GM19023 (cell line): Measurements from ENCODE around the gene MCMBP.
"Not testable (repeated sequence)": the region's sequence is repeated elsewhere in the genome, so short reads cannot be mapped to it uniquely, and the experiment has no call there.

Source experiments
- ATAC-seq: cut with Tn5 transposase; IDR thresholded peaks from one replicate; pipeline ENCODE4 v1.9.1; 2021; ENCODE audit warnings: mild to moderate bottlenecking, moderate library complexity; ENCODE audit not compliant: unreplicated experiment

Gene MCMBP

DNA sequence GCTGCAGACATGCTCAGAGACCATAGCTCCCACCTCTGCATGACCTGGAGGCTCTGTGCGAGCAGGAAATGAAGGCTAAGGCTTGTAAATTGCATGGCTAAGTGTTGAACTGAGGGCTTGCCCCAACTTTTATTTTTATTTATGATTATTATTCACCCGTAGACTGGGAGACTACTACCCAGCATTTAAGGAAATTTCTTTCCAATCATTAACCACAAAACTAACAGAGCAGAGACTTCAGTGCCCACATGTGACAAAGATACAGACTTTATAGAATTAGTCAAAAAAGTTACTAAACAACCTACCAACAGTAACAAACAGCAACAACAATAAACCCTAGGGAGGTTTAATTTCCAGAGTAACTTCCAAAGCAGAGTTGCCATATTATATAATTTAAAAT lies 39.7 kb downstream of the MCMBP start:
- ATAC-seq, result no peak

DNA sequence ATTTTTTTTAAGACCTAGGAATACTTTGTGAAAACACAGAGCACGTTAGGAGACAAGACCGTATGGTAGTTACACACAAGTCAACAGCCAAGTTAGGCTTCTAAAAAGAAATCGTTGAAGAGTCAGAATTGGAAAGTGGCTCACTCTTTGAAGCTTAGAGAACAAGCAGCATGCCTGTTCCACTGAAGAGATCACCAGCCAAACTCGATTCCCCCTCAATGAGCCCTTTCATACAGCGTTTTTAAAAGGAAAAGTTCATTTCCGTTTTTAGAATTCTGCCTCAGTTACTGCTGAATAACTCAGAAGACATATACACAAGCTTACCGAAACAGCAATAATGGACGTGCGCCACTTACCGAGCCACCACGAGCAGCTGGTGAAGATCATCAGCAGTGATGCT lies 41.0 kb downstream of the MCMBP start:
- ATAC-seq, result no peak

DNA sequence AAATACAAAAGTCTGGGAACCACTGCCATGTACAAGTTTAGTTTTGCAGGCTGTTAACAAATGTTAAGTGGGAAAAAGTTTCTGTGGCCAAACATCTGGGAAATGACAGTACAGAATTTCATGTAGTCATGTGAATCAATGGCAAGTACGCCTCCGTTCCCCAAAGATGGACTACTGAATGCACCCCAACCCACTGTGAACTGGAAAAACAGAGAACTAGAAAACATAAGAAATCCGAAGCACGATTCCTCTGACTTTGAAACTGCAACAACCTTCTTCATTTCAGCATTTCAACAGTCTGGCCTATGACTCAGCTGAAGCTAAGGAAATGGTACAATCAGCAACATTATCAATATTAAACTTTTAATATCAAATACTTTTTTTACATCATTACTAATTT lies 41.8 kb downstream of the MCMBP start:
- ATAC-seq, result no peak

DNA sequence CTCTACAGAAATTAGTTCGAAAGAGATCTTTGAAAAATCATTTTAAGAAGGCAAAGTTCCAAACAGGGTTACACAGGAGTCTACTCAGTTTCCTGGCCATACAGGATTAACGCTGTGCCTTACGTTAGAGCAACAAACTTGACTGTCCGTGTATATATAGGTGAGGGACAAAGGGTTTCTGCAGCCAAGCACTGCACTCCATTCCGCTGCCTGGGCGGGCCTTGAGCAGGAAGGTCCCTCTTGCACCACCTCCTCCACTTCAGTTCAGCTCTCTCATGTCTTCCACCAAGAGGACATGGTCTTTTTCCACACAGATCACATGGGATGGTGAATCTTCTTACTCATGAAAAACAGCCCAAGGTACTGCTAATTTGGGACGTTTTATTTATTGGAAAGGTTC lies 43.2 kb downstream of the MCMBP start:
- no peak for ATAC-seq

DNA sequence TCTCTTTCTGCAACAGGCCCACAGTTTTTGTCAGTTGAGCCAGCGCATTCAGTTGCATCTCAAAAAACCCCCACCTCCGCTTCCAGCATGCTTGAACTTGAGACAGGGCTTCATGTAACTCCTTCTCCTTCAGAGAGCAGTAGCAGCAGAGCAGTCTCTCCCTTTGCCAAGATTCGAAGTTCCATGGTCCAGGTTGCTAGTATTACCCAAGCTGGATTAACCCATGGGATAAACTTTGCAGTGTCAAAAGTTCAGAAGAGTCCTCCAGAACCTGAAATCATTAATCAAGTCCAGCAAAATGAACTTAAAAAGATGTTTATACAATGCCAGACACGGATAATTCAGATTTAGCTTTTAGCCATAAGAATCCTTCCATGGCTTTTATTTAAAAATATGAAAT lies 45.2 kb downstream of the MCMBP start:
- no peak for ATAC-seq

DNA sequence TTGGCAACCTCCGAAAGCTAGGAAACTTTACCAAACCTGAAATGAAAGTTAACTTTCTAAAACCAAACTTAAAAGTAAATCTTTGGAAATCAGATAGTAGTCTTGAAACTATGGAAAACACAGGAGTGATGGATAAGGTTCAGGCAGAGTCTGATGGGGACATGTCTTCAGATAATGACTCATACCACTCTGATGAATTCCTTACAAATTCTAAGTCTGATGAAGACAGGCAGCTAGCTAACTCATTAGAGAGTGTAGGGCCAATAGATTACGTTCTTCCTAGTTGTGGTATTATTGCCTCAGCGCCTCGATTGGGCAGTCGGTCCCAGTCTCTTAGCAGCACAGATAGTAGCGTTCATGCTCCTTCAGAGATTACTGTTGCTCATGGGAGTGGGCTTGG lies 45.9 kb downstream of the MCMBP start:
- ATAC-seq, result no peak

DNA sequence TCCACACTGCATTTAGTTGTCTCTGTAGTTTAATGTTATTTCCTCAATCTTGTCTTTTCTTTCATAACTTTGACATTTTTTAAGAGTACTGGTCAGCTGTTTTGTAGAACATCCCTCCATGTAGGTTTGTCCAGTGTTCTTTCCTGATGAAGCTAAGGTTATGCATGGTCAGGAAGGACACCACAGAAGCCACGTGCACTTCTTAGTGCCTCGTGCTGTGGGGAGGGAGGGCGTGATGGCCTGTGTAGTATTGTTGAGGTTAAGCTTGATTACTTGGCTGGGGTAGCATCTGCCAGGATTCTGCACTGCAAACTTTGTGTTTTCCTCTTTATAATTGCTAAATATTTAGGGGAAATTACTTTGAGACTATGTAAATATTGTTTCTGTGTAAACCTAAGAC lies 48.3 kb downstream of the MCMBP start:
- ATAC-seq, result no peak

DNA sequence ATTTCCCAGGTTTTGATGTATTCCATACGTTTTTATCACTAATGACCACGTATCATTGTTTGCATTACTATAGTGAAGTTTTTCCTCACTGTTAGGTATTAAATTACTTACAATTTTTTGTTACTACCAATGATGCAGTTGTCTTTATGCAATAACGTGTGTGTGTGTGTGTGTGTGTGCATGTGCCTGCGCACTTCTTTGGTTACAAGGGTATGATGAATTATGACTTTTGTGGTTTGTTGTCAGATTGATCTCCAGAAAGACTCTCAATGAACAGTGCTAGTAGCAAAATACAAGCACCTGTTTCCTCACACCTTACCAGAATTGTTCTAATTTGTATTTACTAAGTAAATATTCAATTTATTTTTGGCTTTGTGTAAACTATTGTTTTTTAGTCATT lies 51.5 kb downstream of the MCMBP start:
- no peak for ATAC-seq

DNA sequence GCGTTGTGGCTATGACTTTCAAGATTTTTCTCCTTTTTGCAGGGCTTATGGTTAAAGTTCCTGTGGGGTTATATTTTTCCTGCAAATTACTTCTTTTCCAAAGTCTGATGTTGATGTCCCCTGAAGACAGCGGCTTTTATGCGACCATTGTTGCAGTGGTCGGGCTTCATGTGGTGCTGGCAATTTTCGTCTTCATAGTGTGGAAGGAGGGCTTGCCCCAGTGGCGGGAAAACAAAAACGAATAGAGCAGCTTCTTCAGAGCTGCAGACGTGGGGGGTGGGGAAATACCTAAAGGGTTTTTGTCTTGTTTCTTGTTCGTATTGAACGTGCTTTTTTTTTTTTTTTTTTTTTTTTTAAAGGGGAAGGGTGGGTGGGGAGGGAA lies 53.8 kb downstream of the MCMBP start:
- ATAC-seq, result no peak

DNA sequence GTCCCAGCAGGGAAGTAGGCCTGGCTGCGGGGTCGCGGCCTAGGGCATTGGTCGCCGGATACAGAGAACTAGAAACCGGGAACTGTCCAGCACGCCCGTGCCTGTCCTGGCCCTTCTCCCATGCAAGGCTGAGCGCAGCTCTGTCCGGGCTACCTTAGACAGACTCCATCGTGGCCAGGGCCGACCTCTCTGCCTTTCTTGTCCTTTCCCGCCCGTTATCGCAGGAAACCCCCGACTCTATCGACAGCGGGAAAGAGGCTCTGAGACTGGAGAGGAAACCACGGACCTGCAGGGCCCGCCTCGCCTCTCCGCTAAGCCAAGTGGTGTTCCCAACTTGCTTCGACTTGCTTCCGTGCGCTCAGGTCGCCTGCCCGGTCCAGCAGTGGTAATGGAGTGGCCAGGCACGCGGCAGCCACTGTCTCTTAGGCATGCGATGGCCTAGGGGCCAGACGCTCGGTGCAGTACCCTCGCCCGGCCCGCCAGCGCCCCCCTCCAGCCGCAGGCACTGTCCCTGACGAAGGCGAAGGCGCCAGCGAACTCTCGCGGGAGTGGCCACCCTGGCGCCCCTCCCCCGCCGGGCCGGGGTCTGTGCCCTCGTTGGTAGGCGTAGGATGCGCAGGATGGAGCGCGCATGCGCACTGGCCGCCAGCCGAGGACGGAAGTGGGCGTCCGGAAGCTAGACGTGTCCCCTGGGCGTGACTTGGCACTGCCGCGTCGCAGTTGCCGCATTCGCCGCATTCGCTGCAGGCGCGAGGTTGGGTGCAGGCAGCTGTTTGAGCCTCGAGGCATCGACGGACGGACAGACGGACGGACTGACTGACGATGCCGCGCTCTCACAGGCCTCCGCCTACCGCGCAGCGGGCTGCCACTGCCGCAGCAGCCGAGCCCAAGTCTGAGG lies 54.4 kb downstream of the MCMBP start:
- ATAC-seq, result no peak

DNA sequence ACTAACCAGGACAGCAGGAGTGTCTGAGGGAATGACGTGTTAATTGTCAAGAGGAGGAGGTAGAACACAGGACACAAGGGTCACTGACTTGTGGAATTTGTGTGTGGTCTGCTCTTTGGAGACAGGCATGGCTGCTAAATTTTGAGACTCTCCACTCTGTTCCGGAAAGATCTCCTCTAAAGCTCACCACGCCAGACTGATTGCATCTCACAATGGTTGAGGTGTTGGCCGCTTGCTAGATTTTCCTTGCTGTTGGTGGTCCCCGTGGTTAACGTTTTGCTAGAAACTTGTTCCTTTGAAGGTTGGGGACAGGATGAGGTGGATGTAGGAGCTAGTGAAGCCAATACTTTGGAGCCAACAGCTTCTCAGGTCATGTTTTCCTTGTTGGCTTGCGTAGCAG lies 57.0 kb downstream of the MCMBP start:
- no peak for ATAC-seq

DNA sequence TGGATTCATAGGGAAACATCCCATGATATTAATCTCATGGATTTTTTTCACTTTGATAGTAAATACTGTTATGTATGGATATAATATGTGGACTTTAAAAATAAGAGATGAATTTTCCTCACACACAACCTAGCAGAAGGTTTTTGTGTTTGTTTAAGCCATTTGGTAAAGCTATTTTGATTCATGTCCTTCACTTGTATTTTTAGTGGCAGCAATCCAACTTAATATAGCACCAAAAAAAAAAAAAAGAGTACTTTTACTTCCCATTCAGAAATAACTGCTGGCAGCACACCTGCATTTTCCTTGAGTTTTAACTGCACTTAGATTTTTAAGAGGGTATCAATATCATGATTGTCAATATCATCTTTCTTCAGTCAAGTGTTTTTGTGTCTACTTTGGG lies 60.0 kb downstream of the MCMBP start:
- ATAC-seq, result no peak

DNA sequence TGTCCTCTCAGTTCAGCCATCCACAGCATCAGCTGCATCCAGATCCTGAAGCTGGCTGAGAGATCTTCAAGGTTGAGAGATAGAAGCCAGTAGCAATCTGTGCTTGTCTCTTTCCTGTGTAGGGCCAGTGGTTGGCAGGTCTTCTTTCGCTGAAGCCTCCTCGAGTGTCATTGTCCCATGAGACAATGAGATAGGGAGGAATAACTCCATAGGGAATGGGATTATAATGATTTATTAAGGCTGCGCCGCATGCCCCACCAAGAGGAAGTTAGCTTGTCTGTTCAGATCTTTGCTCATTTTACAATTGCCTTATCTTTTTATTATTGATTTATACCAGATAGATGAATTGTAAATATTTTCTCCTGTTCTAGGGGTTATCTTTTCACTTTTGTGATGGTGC lies 61.5 kb downstream of the MCMBP start:
- ATAC-seq, result no peak

DNA sequence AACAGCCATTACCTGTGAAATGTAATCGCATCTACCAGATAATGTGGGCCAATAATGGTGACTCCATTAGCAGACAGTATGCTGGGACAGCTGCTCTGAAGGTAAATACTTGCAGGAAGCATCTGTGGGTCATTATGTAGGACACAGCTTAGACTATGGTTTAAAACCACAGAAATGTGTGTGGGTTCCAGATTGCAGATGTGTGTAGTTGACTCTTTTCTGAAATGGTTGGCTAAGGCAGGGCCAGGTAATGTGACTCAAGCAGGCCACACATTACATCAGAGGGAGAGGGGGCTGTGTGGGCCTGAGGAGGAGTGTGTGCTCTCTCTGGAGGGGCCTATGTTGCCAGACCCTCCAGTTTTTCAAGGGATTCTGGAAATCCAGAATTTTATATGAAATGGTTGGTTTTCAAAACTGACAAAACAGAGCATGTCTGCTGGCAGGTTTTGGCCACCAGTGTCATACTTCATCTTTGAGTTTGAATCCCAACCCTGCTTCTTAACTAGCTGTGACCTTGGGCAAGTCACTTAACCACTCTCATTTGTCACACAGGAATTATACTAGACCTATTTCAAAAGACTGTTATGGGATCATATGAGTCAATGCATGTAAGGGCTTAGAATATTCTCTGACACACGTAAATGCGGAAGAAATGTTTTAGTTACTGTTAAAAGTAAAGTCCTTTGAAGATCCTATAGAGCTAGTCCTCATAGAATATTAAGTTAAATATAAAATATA lies 64.5 kb downstream of the MCMBP start:
- ATAC-seq, result no peak

DNA sequence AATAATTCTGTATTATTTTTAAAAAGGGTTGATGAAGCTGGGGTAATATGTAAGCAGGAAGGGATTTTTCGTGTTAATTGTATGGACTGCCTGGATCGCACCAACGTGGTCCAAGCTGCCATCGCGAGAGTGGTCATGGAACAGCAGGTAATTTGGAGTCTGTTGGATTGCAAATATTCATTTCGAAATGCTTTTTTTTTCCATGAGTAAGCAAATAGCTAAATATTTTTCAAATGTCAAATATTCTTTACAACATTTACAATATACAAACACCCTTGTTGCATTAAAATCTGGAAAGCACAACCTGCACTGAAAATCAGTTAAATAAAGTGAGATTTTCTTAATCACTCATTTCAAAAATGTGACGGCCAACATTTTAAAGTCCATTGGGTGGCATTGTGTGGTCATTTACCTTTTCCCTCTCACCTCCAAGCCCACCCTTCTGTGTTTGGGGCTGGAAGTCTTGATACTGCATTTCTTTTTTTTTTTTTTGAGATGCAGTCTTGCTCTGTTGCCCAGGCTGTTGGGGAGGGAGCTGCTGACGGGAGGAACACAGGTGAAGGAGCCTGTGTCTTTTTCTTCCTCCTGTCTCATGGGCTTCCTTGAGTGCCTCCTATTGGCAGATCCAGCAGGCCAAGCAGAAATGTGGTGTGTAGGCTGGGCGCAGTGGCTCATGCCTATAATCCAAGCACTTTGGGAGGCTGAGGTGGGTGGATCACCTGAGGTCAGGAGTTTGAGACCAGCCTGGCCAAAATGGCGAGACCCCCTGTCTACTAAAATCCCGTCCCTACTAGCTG lies 66.1 kb downstream of the MCMBP start:
- no peak for ATAC-seq

DNA sequence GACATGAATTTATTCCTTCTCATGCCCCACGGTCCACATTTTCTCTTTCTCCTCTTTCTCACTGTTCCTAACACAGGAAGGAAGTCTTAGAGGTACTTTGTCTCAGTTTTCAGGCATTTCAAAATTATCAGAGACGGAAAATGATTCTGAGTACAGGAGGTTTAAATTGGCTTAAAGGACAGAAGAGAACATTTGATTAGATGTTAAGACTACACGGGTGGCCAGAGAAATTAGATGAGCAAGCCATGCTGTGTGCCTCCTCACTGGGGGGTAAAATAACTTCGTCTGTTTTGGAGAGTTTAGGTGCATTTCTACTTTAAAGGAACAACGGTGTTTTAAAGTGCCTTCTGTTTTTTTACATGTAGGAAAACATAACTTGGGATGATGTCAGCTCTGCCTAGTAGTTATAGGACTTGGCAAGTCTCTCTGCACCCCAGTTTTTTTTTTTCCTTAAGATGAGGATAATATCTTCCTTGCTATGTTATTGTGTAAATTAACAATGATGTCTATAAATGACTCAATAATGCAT lies 66.9 kb downstream of the MCMBP start:
- ATAC-seq, result no peak

DNA sequence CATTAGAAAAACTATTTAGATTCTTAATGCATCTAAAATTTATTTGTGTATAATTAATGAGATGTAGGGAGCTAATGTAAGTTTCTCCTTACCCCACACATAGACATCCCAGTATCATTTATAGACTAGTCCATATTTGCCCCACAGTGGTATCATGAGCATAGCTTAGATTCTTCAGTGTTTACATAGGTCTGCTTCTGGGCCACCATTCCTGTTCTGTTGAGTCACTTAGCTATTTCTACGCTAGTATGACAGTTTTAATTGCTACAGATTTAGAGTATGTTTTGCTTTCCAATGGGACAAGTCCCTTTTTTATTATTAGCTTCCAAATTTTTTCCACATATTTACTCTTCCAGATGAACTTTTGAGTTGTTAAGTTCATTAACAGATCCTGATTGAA lies 69.4 kb downstream of the MCMBP start:
- no peak for ATAC-seq

DNA sequence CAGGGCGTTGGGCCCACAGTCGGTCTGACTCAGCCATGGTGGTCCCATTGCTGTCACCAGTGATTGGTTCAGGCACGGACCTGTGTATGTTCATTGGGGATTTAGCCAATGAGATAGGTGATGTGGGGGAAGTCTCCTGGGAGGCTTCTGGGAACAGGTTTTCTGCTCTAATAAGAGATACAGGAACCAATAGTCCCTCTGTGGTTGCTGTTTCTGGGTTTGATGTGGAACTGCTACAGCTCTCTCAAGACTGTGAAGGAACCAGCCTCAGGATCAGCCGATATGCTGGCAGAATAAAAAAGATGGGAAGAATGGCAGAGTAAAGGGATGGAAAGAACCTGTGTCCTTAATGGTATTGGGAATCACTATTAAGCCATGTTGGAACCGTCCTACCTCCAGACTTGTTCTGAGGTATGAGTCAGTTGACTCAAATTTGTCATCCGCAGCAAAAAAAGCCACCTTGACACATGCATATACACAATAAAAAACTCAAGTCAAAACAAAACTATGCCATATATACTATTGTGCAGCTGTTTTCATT lies 70.6 kb downstream of the MCMBP start:
- ATAC-seq, result no peak

DNA sequence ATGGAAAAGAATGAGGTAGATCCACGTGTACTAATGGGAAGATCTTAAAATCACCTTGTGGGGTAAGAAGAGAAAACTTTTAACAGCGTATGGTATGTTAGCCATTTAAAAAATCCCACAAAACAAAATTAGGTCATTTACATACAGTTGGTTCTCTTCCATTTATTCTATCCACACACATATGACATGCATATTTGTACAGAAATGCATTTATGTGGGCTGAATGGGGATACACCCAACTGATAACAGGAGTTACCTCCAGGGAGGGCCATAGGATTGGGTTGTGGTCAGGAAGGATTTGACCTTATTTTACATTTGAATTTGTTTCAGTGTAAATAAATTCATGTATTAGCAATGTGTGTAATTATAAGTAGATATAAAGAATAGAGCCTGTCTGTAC lies 71.5 kb downstream of the MCMBP start:
- ATAC-seq, result no peak

DNA sequence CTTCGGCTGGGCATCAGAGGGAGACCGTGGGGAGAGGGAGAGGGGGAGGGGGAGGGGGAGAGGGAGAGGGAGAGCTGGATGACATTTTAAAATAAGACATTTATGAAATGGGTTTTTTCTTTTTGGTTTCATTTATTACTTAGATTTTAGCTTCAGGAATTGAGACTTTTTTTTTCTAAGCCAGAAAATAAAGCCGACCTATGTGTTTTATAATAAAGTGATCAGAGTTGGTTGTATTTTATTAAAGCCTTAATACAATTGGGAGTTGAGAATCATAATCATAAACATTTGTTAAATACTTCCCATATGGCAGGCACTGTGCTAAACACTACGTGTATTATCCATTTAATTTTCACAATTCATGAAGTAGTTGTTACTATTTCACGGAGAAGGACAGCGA lies 76.6 kb downstream of the MCMBP start:
- ATAC-seq, result no peak

DNA sequence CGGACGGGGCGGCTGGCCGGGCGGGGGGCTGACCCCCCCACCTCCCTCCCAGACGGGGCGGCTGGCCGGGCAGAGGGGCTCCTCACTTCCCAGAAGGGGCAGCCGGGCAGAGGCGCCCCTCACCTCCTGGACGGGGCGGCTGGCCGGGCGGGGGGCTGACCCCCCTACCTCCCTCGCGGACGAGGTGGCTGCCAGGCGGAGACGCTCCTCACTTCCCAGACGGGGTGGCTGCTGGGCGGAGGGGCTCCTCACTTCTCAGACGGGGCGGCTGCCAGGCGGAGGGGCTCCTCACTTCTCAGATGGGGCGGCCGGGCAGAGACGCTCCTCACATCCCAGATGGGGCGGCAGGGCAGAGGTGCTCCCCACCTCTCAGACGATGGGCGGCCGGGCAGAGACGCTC lies 77.5 kb downstream of the MCMBP start:
- not testable (repeated sequence) for ATAC-seq
